DOHH2 (cell line): ENCODE measurements around the gene IRF2BPL.

ENCODE experiments used
- CTCF ChIP-seq: fragments of 200-600 bp; sonication (generic); IDR thresholded peaks from one replicate; pipeline ENCODE4 v1.5.1; 2014; ENCODE audit warnings: antibody characterized with exemption, mild to moderate bottlenecking, low read depth, low read length; ENCODE audit not compliant: poor library complexity, severe bottlenecking
- EZH2phosphoT487 ChIP-seq: fragments of 200-600 bp; sonication (generic); IDR thresholded peaks from 2 replicates; pipeline ENCODE4 v1.6.1; 2017; ENCODE audit warnings: borderline replicate concordance, mild to moderate bottlenecking, antibody characterized with exemption, low read length, moderate library complexity, mixed read lengths

- TF ChIP-seq CTCF = no peak
- TF ChIP-seq EZH2phosphoT487 = no peak
Measured at GRCh38 chr14:77014004-77014604, 14.4 kb downstream of the IRF2BPL start.
